Prostate gland (tissue), 2 donors: ENCODE data around the gene SRR. TPM values are rescaled to one million over a fixed set of nuclear protein-coding genes. Genes with fewer than 3 reads are reported as not detected.

Experiments used
- DNase-seq: peaks from one replicate; pipeline ENCODE4 v3.0.0-alpha.2; 2019; ENCODE audit warnings: low spot score
- H3K27ac ChIP-seq, 2 donors: fragments of 200-600 bp; sonication (generic); 2 replicates each; pipeline ENCODE4 v1.5.1; 2017 to 2019
- H3K27me3 ChIP-seq: fragments of 200-600 bp; sonication (generic); replicated peaks from 2 replicates; pipeline ENCODE4 v1.5.1; 2019; ENCODE audit not compliant: insufficient read depth
- H3K36me3 ChIP-seq, 2 donors: fragments of 200-600 bp; sonication (generic); 1 replicate in 1 of 2; 2 replicates in 1 of 2; pipeline versions ENCODE4 v1.5.1 to v1.8.1; 2017 to 2019
- H3K4me1 ChIP-seq: fragments of 200-600 bp; sonication (generic); replicated peaks from 2 replicates; pipeline ENCODE4 v1.5.1; 2019
- H3K4me3 ChIP-seq, 2 donors: fragments of 200-600 bp; sonication (generic); 2 replicates each; pipeline ENCODE4 v1.5.1; 2017 to 2019
- H3K9me3 ChIP-seq: fragments of 200-600 bp; sonication (generic); 2 replicates; pipeline ENCODE4 v1.5.1; 2017
- POLR2A ChIP-seq: fragments of 450-650 bp; IDR thresholded peaks from one replicate; pipeline ENCODE4 v1.6.1; 2016; ENCODE audit warnings: antibody characterized with exemption, mild to moderate bottlenecking
- POLR2AphosphoS5 ChIP-seq: sonication (generic); formaldehyde crosslinking; IDR thresholded peaks from one replicate; pipeline ENCODE4 v1.6.1; 2017; ENCODE audit warnings: antibody characterized with exemption
- WGBS: methylation state at CpG from one replicate; pipeline ENCODE4 v1.1.5; 2018; 5-methylcytosine and 5-hydroxymethylcytosine counted together
- intact Hi-C: fragments of 100-400 bp; cut with DNase I; formaldehyde crosslinking; loops from one replicate; pipeline ENCODE4 v1.14.2; 2022
- total RNA-seq, 2 donors: library from RNA; depleted of rRNA; stranded (reverse); fragments of >200 nt; gene quantifications; one replicate each; pipeline ENCODE4 v1.1.0, GENCODE V29; 2016
- TF ChIP-seq, protein P1 (sequence below), 4 experiments: fragments of 200-600 bp in 2 of 4; fragments of 450-650 bp in 2 of 4; sonication (generic) in 2 of 4; IDR thresholded peaks; 1 replicate in 3 of 4; 2 replicates in 1 of 4; pipeline ENCODE4 v1.5.1; 2016 to 2019; ENCODE audit warnings: antibody characterized with exemption in 4 of 4, mild to moderate bottlenecking in 2 of 4, moderate library complexity in 2 of 4

Gene SRR
- total RNA-seq, 2 donors from 2014 or later, result 10.8 to 27.5 TPM

- Histone ChIP-seq H3K27ac (no peak overlapping the region), H3K4me3 (no peak overlapping the region), H3K36me3 (no peaks in the 10 kb centered on the region), H3K9me3 (no peaks in the 10 kb centered on the region), H3K27me3 (no peaks in the 10 kb centered on the region), H3K4me1 (no peaks in the 10 kb centered on the region)
- TF ChIP-seq POLR2AphosphoS5, result no peak
- TF ChIP-seq, protein P1, sequence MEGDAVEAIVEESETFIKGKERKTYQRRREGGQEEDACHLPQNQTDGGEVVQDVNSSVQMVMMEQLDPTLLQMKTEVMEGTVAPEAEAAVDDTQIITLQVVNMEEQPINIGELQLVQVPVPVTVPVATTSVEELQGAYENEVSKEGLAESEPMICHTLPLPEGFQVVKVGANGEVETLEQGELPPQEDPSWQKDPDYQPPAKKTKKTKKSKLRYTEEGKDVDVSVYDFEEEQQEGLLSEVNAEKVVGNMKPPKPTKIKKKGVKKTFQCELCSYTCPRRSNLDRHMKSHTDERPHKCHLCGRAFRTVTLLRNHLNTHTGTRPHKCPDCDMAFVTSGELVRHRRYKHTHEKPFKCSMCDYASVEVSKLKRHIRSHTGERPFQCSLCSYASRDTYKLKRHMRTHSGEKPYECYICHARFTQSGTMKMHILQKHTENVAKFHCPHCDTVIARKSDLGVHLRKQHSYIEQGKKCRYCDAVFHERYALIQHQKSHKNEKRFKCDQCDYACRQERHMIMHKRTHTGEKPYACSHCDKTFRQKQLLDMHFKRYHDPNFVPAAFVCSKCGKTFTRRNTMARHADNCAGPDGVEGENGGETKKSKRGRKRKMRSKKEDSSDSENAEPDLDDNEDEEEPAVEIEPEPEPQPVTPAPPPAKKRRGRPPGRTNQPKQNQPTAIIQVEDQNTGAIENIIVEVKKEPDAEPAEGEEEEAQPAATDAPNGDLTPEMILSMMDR (IDR thresholded peaks at IDR 0.05), result no peak
- no peak for TF ChIP-seq POLR2A
- no peak for DNase-seq
- WGBS, result 89% methylated on average over 4 of the region's 4 CpGs
- intact Hi-C loops, result no loop called here
Measured at GRCh38 chr17:2267354-2267753, 36.4 kb upstream of the SRR start.

- Histone ChIP-seq H3K27me3 (no peaks in the 10 kb centered on the region), H3K27ac (no peak overlapping the region), H3K36me3 (no peaks in the 10 kb centered on the region), H3K9me3 (no peaks in the 10 kb centered on the region), H3K4me1 (no peaks in the 10 kb centered on the region), H3K4me3 (no peak overlapping the region)
- TF ChIP-seq POLR2AphosphoS5 (no peak), POLR2A (no peak)
- TF ChIP-seq, protein P1 (IDR thresholded peaks at IDR 0.05), result no peak
- intact Hi-C loops, result no loop called here
- DNase-seq, result no peak
- 94% methylated on average over 3 of the region's 3 CpGs for WGBS
Measured at GRCh38 chr17:2271985-2272702, 31.6 kb upstream of the SRR start.

GRCh38 chr17:2274414-2274813 lies 29.3 kb upstream of the SRR start:
- no peaks in the 10 kb centered on the region for H3K4me1 ChIP-seq
- H3K4me3 ChIP-seq, result no peak overlapping the region
- DNase-seq, result no peak
- WGBS, result 27% methylated on average over 2 of the region's 2 CpGs
- H3K9me3 ChIP-seq, result no peaks in the 10 kb centered on the region
- TF ChIP-seq, protein P1 (IDR thresholded peaks at IDR 0.05), result no peak
- TF ChIP-seq POLR2AphosphoS5, result no peak
- TF ChIP-seq POLR2A, result no peak
- no peaks in the 10 kb centered on the region for H3K36me3 ChIP-seq
- H3K27me3 ChIP-seq, result no peaks in the 10 kb centered on the region
- H3K27ac ChIP-seq, result no peak overlapping the region
- intact Hi-C loops, result no loop called here

DNA sequence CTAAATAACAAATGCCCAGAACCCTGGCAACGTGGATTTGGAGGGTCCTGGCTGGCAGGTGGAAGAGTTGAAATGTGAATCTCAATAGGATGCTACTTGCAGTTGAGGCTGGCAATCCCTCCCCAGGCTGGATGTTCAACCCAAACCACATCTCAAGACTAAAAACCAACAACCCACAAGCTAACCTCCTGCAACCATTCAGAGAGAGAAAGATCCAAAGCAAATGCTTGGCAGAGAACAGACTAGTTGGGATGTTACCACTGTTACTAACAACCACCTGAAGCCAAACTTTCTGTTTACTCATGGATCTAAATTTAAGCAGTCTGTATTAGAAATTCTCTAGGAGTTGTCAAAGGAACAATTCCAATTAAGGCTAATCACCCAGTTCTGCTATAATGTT lies 28.0 kb upstream of the SRR start:
- Histone ChIP-seq H3K4me1 (no peaks in the 10 kb centered on the region), H3K9me3 (no peaks in the 10 kb centered on the region), H3K4me3 (no peak overlapping the region), H3K27me3 (no peaks in the 10 kb centered on the region), H3K27ac (no peak overlapping the region), H3K36me3 (no peaks in the 10 kb centered on the region)
- WGBS, result 72% methylated on average over 1 of the region's 1 CpG
- intact Hi-C loops, result no loop called here
- TF ChIP-seq POLR2A (no peak), POLR2AphosphoS5 (no peak)
- TF ChIP-seq, protein P1 (IDR thresholded peaks at IDR 0.05), result no peak
- no peak for DNase-seq
